Heart right ventricle (tissue), 16 donors: ENCODE measurements around the gene PPP1R3C. TPM values are rescaled to one million over a fixed set of nuclear protein-coding genes. Genes with fewer than 3 reads are reported as not detected.
A peak's percentile ranks its signal among the peaks of the same experiment; 100 is the strongest.

Source experiments
- ATAC-seq, 8 donors: fragments of 200-7000 bp; cut with Tn5 transposase; one replicate each; pipeline ENCODE4 v1.9.1; 2020; ENCODE audit warnings: mild to moderate bottlenecking in 8 of 8, moderate library complexity in 8 of 8, moderate number of reproducible peaks in 1 of 8
- DNase-seq, 2 donors: peaks; one replicate each; pipeline ENCODE4 v3.0.0-alpha.2; 2020
- H3K27ac ChIP-seq, 10 donors: fragments of 200-600 bp; sonication (generic) in 2 of 10; one replicate each; pipeline versions ENCODE4 v1.5.0 to v1.8.0; 2020 to 2022; ENCODE audit warnings: mild to moderate bottlenecking in 3 of 10
- H3K27me3 ChIP-seq, 7 donors: fragments of 200-600 bp; one replicate each; pipeline ENCODE4 v1.8.0; 2021 to 2022; ENCODE audit warnings: mild to moderate bottlenecking in 2 of 7
- H3K36me3 ChIP-seq, 9 donors: fragments of 200-600 bp; sonication (generic) in 1 of 9; one replicate each; pipeline versions ENCODE4 v1.5.0 to v1.8.0; 2020 to 2022; ENCODE audit warnings: mild to moderate bottlenecking in 2 of 9
- H3K4me1 ChIP-seq, 9 donors: fragments of 200-600 bp; sonication (generic) in 1 of 9; one replicate each; pipeline versions ENCODE4 v1.5.0 to v1.8.0; 2020 to 2022; ENCODE audit warnings: mild to moderate bottlenecking in 4 of 9
- H3K4me3 ChIP-seq, 10 donors: fragments of 200-600 bp; sonication (generic) in 2 of 10; one replicate each; pipeline versions ENCODE4 v1.5.0 to v1.8.0; 2020 to 2022; ENCODE audit warnings: mild to moderate bottlenecking in 7 of 10, moderate library complexity in 2 of 10
- H3K9me3 ChIP-seq, 11 donors: fragments of 200-600 bp in 10 of 11; sonication (generic) in 2 of 11; one replicate each; pipeline versions ENCODE4 v1.5.0 to v1.8.0; 2013 to 2022; ENCODE audit warnings: mild to moderate bottlenecking in 2 of 11, control low read depth in 1 of 11, moderate library complexity in 1 of 11
- WGBS, 2 donors: extraction: QIAGEN DNeasy Blood & Tissue Kit; methylation state at CpG; one replicate each; pipeline ENCODE4 v1.1.7; 2013; ENCODE audit warnings: inconsistent platforms in 1 of 2; 5-methylcytosine and 5-hydroxymethylcytosine counted together
- intact Hi-C, 10 donors: fragments of 100-400 bp; cut with DNase I; formaldehyde crosslinking; loops; one replicate each; pipeline versions ENCODE4 v1.11.1 to v1.14.2; 2022
- polyA plus RNA-seq, 2 donors: library from polyadenylated mRNA; stranded (reverse); fragments of 200-250 nt; gene quantifications; one replicate each; pipeline ENCODE4 v1.2.3, GENCODE V29; 2013
- total RNA-seq, 10 donors: library from RNA; stranded (reverse); fragmentation: NEBNext Ultra II Directional in 3 of 10; extraction: Animal tissue kit (Norgen Biotek cat#: 25700) in 3 of 10; gene quantifications; one replicate each; pipeline versions ENCODE4 v1.2.1 to v1.2.4, GENCODE V29; 2021 to 2023
- TF ChIP-seq, protein P1 (sequence below), 9 donors: fragments of 200-600 bp; sonication (generic) in 2 of 9; IDR thresholded peaks; one replicate each; pipeline versions ENCODE4 v1.5.0 to v1.8.0; 2021 to 2022; ENCODE audit warnings: antibody characterized with exemption in 9 of 9, mild to moderate bottlenecking in 5 of 9, moderate library complexity in 1 of 9
- donor health status: Arrhythmogenic right ventricular cardiomyopathy.
- donor health status: ischemic (EF 13 %, LVEDD 7.1; RV severe dilation, severe dysfunction).
- donor health status: healthy with polysubstance abuse.
- donor health status: DM: no; HTN: yes; CAD: no.
- donor health status: DM: no; HTN: no; CAD: no.
- donor health status: ischemic (EF 25% LVEDD 6.9; RV normal size, moderate dysfunction).
- donor health status: ischemic (EF 25% LVEDD 5.7; RV mildly dilated, moderate dysfunction).
- donor health status: healthy.
- donor health status: DM: yes; HTN: yes; CAD: no.
- donor health status: Ischemic cardiomyopathy.
- donor health status: ischemic (EF 35%, LVEDD 5.7; RV mildly dilated, moderate dysfunction).
- donor health status: nonischemic (EF 11% LVEDD 7.7; RV severe dilation, severe dysfunction).
- donor health status: DM: yes; HTN: yes; CAD: no.
- donor health status: PGD.
- donor health status: ischemic (EF 29% LVEDD 5.4; RV normal size, mild dysfunction).
- donor health status: nonischemic (EF 23%, LVEDD 6.1; RV moderate dilation, normal function).

PPP1R3C gene
- total and polyA plus RNA-seq, 12 donors, result 27.5 to 315 (median 169) TPM

DNA sequence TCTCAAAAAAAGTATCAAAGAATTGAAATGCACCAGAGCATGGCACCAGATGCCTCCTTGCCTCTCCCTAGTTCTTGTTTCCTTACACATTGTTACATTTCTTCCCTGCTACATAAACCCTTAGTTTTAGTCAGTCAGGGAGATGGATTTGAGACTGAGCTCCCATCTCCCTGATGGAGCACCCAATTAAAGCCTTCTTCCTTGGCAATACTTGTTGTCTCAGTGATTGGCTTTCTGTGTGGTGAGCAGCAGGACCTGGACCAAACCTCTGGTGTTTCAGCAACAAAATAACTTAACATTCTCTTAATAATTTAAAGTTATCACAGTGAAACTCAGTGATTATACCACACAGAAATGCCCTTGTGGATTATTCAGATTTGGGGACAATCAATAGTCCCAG, 26.9 kb downstream of the PPP1R3C start:
- H3K36me3 ChIP-seq, result no peaks in the 10 kb centered on the region
- peaks cover 0 to 63% (median 38%) of the 10 kb centered on the region in 9 donors for H3K4me1 ChIP-seq
- H3K27me3 ChIP-seq, result no peaks in the 10 kb centered on the region
- no peak for DNase-seq
- H3K27ac ChIP-seq, result peak overlapping the region in 2 of 10 donors; percentile 3 to 33
- H3K9me3 ChIP-seq, result peaks cover 0 to 15% (median 0%) of the 10 kb centered on the region in 11 donors
- intact Hi-C loops, result no loop called here
- ATAC-seq, result no peak
- no peak overlapping the region for H3K4me3 ChIP-seq
- TF ChIP-seq, protein P1, sequence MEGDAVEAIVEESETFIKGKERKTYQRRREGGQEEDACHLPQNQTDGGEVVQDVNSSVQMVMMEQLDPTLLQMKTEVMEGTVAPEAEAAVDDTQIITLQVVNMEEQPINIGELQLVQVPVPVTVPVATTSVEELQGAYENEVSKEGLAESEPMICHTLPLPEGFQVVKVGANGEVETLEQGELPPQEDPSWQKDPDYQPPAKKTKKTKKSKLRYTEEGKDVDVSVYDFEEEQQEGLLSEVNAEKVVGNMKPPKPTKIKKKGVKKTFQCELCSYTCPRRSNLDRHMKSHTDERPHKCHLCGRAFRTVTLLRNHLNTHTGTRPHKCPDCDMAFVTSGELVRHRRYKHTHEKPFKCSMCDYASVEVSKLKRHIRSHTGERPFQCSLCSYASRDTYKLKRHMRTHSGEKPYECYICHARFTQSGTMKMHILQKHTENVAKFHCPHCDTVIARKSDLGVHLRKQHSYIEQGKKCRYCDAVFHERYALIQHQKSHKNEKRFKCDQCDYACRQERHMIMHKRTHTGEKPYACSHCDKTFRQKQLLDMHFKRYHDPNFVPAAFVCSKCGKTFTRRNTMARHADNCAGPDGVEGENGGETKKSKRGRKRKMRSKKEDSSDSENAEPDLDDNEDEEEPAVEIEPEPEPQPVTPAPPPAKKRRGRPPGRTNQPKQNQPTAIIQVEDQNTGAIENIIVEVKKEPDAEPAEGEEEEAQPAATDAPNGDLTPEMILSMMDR (IDR thresholded peaks at IDR 0.05), result no peak

GRCh38 chr10:91604553-91605534, 28.0 kb downstream of the PPP1R3C start:
- 65 to 76% methylated on average over 3 of the region's 3 CpGs for WGBS, 2 donors
- DNase-seq, result no peak
- TF ChIP-seq, protein P1 (IDR thresholded peaks at IDR 0.05), result no peak
- intact Hi-C loops, result no loop called here
- H3K4me1 ChIP-seq, result peaks cover 0 to 56% (median 35%) of the 10 kb centered on the region in 9 donors
- H3K27me3 ChIP-seq, result no peaks in the 10 kb centered on the region
- peaks cover 0 to 15% (median 0%) of the 10 kb centered on the region in 11 donors for H3K9me3 ChIP-seq
- H3K36me3 ChIP-seq, result no peaks in the 10 kb centered on the region
- no peak for ATAC-seq
- H3K4me3 ChIP-seq, result no peak overlapping the region
- H3K27ac ChIP-seq, result peak overlapping the region in 7 of 10 donors; percentile 15 to 52 (median 33)

- no peak overlapping the region for H3K4me3 ChIP-seq
- peak overlapping the region in 3 of 10 donors; percentile 22 to 51 (median 30) for H3K27ac ChIP-seq
- DNase-seq (no peak), ATAC-seq (no peak)
- 42 to 44% methylated on average over 5 of the region's 5 CpGs for WGBS, 2 donors
- H3K4me1 ChIP-seq, result peaks cover 0 to 47% (median 28%) of the 10 kb centered on the region in 9 donors
- TF ChIP-seq, protein P1 (IDR thresholded peaks at IDR 0.05), result no peak
- H3K27me3 ChIP-seq, result no peaks in the 10 kb centered on the region
- intact Hi-C loops, result no loop called here
- H3K9me3 ChIP-seq, result peaks cover 0 to 15% (median 0%) of the 10 kb centered on the region in 11 donors
- no peaks in the 10 kb centered on the region for H3K36me3 ChIP-seq
These were observed 28.9 kb downstream of the PPP1R3C start for GRCh38 chr10:91603931-91604331.

DNA sequence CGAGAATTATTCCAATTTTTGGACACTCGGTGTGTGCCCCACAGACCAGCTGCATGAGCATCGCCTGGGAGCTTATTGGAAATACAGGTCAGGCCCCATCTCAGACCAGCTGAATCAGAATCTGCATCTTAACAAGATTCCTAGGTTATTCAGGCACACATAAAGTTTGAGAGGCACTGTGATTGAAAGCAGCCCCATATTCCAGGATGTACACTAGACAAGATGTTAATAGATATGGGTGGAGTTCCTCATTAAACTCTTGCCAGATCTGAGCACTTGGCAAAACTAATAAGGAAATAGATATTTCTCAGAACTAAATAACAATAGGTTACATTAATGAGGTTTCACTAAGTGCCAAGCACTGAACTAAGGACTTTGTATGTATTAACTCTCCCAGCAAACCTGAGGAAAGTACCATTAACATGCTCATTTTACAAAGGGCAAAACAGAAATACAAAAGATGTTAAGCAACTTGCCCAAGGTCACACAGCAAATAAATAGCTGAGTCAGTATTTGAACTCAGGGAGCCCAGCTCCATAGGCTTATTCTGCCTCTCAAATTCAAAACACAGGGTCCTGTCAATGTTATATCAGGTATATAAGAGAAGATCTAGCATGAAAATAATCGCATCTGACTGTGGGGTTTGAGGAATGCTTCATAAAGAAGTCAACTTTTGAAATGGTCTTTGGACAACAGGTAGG, 29.9 kb downstream of the PPP1R3C start:
- H3K27ac ChIP-seq, result peak overlapping the region in 1 of 10 donors; percentile 22

More for the DNA sequence above, 29.9 kb downstream of the PPP1R3C start:
- Histone ChIP-seq H3K9me3 (peaks cover 0 to 15% (median 0%) of the 10 kb centered on the region in 11 donors), H3K27me3 (no peaks in the 10 kb centered on the region), H3K36me3 (no peaks in the 10 kb centered on the region), H3K4me3 (no peak overlapping the region), H3K4me1 (peaks cover 0 to 47% (median 24%) of the 10 kb centered on the region in 9 donors)
- TF ChIP-seq, protein P1 (IDR thresholded peaks at IDR 0.05), result no peak
- 62 to 72% methylated on average over 4 of the region's 4 CpGs for WGBS, 2 donors
- DNase-seq, result no peak
- no peak for ATAC-seq
- intact Hi-C loops, result no loop called here
